ENCODE results near the gene EGFL6.

DNA sequence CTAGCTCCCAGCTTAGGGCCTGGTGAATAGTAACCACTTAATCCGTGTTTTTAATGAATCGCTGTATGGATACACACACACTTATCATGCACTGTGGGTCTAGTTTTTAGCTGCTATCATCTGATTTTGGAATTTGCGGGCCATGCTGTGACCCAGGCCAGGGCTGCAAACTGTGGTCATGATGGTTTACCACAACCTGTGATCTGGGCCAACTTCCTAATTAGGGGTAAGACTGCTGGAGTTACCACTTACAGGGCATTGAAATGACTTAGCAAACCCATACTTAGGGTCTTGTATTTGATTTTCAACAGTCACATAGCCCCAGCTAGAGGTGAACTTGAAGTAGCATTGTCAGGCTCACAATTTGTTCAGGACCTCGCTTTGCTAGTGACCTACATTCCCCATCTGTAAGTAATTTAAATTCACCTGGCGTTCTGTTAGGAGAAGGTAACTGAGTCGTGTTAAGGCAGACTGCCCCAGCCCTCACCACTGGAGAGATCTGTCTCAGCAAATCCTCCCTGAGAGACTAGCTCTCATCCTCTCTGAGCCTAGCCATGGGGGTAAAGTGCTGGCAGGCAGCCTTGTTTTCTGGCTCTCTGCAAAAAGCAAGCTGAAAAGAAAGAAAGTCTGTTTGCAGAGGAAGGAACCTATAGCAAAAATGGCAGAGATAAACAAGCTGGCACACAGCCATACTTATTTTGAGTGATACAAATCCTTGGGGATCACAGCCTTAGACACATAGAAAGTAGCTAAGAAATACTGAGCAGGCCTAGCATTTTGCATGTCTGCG is 33.8 kb upstream of the EGFL6 start:
- TF ChIP-seq POLR2A (IDR thresholded peaks at IDR 0.05) = no peak
- no peak for TF ChIP-seq CTCF (IDR thresholded peaks at IDR 0.05)
